Epithelial cell of proximal tubule (primary cell): ENCODE results near the gene TRPV2. TPM values are rescaled to one million over a fixed set of nuclear protein-coding genes. Genes with fewer than 3 reads are reported as not detected.
"Not testable (repeated sequence)": the region's sequence is repeated elsewhere in the genome, so short reads cannot be mapped to it uniquely, and the experiment has no call there.

Experiments
- DNase-seq: peaks from one replicate; pipeline ENCODE4 v3.0.0-alpha.2; 2011; ENCODE audit warnings: low read depth
- H3K4me3 ChIP-seq: 2 replicates; pipeline ENCODE4 v1.5.1; 2011; ENCODE audit warnings: low read depth, mild to moderate bottlenecking, low read length
- CTCF ChIP-seq: conservative IDR thresholded peaks from 2 replicates; pipeline ENCODE4 v1.5.1; 2012; ENCODE audit warnings: low read depth, mild to moderate bottlenecking, low read length
- total RNA-seq: library from RNA; depleted of rRNA; stranded (reverse); fragments of >200 nt; gene quantifications from 2 replicates; pipeline ENCODE4 v1.2.3, GENCODE V29; 2015

Gene TRPV2
- total RNA-seq, 1 donor from 2014 or later = 28.4 TPM

DNA sequence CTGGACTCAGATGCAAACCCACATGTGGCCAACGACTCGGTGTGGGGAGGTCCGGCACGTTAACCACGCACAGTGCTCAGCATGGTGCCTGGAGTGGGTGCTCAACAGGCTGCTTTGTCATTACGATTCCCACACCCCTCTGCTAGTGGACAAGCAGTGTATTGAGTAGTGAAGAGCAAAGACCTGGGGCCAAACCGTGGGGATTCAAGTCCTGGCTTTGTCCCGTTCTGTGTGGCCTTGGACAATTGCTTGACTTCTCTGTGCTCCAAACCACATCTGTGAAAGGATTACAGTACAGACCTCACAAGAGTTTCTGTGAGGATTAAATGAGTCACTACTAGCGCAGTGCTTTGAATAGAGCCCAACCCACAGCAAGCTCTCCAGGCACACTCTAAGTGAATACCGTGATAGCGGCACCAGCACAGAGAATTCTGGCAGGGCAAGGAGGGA lies 33.8 kb downstream of the TRPV2 start:
- DNase-seq = no peak
- TF ChIP-seq CTCF = no peak
- H3K4me3 ChIP-seq = no peak overlapping the region

GRCh38 chr17:16450028-16450427 lies 34.7 kb downstream of the TRPV2 start:
- TF ChIP-seq CTCF = no peak
- no peak for DNase-seq
- no peak overlapping the region for H3K4me3 ChIP-seq

DNA sequence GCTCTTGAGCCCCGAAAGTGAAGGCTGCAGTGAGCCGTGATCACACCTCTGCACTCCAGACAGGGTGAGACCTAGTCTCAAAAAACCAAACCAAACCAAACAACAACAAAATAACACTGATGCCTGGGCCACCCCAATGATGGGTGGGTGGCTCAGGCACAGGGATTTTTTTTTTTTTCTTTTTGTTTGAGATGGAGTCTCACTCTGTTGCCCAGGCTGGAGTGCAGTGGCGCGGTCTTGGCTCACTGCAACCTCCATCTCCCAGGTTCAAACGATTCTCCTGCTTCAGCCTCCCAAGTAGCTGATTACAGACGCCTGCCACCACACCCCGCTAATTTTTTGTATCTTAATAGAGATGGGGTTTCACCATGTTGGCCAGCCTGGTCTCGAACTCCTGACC lies 36.9 kb downstream of the TRPV2 start:
- H3K4me3 ChIP-seq, DNase-seq: not testable (repeated sequence)

DNA sequence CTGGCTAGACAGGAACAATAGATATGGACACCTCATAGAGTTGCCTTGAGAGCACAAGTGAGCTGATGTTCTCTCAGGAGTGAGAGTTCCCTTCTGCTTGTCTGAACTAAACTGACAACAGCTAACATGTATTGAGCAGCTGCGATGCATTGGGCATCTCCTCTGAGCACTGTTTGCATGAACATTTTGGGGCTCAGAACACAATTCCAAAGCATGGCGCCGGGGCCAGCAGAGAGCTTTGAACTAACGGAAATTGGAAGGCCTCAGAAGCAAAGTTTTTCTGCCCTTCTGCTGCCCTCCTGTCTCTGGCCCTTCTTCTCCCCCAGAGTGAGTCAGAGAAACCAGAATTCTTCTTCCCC lies 38.1 kb downstream of the TRPV2 start:
- no peak overlapping the region for H3K4me3 ChIP-seq
- DNase-seq = no peak
- TF ChIP-seq CTCF = no peak

GRCh38 chr17:16455997-16456741 lies 40.8 kb downstream of the TRPV2 start:
- H3K4me3 ChIP-seq = no peak overlapping the region
- TF ChIP-seq CTCF = no peak
- DNase-seq = no peak

GRCh38 chr17:16456742-16457316 lies 41.5 kb downstream of the TRPV2 start:
- TF ChIP-seq CTCF = peak; percentile 10
- H3K4me3 ChIP-seq = no peak overlapping the region
- DNase-seq = no peak

GRCh38 chr17:16459271-16459670 lies 43.9 kb downstream of the TRPV2 start:
- TF ChIP-seq CTCF = no peak
- H3K4me3 ChIP-seq = no peak overlapping the region
- no peak for DNase-seq
